Measurements from ENCODE around the gene TOR1A. TPM values are rescaled to one million over a fixed set of nuclear protein-coding genes. Genes with fewer than 3 reads are reported as not detected.

TOR1A gene
- total RNA-seq, 1 experiment from 2014 or later: 36.3 TPM

GRCh38 chr9:129814432-129815223 is 9.3 kb downstream of the TOR1A start:
- TF ChIP-seq, protein P1, sequence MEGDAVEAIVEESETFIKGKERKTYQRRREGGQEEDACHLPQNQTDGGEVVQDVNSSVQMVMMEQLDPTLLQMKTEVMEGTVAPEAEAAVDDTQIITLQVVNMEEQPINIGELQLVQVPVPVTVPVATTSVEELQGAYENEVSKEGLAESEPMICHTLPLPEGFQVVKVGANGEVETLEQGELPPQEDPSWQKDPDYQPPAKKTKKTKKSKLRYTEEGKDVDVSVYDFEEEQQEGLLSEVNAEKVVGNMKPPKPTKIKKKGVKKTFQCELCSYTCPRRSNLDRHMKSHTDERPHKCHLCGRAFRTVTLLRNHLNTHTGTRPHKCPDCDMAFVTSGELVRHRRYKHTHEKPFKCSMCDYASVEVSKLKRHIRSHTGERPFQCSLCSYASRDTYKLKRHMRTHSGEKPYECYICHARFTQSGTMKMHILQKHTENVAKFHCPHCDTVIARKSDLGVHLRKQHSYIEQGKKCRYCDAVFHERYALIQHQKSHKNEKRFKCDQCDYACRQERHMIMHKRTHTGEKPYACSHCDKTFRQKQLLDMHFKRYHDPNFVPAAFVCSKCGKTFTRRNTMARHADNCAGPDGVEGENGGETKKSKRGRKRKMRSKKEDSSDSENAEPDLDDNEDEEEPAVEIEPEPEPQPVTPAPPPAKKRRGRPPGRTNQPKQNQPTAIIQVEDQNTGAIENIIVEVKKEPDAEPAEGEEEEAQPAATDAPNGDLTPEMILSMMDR (IDR thresholded peaks at IDR 0.05; ENCODE audit: unreplicated experiment): no peak
- Mint-ChIP-seq H3K4me3 (ENCODE audit: low read depth, unreplicated experiment) (no peak overlapping the region), H3K9me3 (ENCODE audit: low read depth, unreplicated experiment) (no peaks in the 10 kb centered on the region), H3K36me3 (ENCODE audit: insufficient read depth, unreplicated experiment) (peaks cover 31% of the 10 kb centered on the region), H3K4me1 (ENCODE audit: low read depth, unreplicated experiment) (no peaks in the 10 kb centered on the region), H3K27me3 (ENCODE audit: unreplicated experiment) (no peaks in the 10 kb centered on the region), H3K27ac (ENCODE audit: unreplicated experiment) (no peak overlapping the region)
- no TSS peak for BruUV-seq (replicated peaks)
- no peak for DNase-seq
- intact Hi-C loops (cut with micrococcal nuclease; ENCODE audit: unreplicated experiment): no loop called here
- CTCF ChIA-PET: no interaction called here

DNA sequence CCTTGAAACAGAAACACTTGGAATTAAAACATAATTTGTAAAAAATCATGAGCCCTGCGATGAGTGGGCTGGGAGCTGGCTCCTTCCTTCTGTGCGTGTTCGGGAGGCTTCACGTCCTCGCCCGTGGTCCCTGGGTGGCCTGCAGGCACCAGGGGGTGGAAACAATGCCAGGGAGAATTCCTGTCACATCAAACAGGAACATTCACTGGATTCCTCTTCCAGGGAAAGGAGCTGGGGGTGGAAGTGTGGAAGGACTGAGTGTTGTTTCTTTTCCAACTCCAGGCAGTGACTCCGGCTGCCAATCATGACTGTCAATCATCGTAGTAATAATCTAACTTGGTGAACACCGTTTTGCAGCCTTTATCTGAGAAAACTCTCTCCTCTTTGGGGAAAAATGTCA is 10.3 kb downstream of the TOR1A start:
- BruUV-seq (replicated peaks): TSS peak; percentile 52
- H3K27me3 Mint-ChIP-seq (ENCODE audit: unreplicated experiment): no peaks in the 10 kb centered on the region
- CTCF ChIA-PET: no interaction called here
- peaks cover 24% of the 10 kb centered on the region for H3K36me3 Mint-ChIP-seq (ENCODE audit: insufficient read depth, unreplicated experiment)
- no peak overlapping the region for H3K4me3 Mint-ChIP-seq (ENCODE audit: low read depth, unreplicated experiment)
- no peaks in the 10 kb centered on the region for H3K9me3 Mint-ChIP-seq (ENCODE audit: low read depth, unreplicated experiment)
- intact Hi-C loops (cut with micrococcal nuclease; ENCODE audit: unreplicated experiment): no loop called here
- TF ChIP-seq, protein P1 (IDR thresholded peaks at IDR 0.05; ENCODE audit: unreplicated experiment): no peak
- no peak for DNase-seq
- H3K4me1 Mint-ChIP-seq (ENCODE audit: low read depth, unreplicated experiment): no peaks in the 10 kb centered on the region
- no peak overlapping the region for H3K27ac Mint-ChIP-seq (ENCODE audit: unreplicated experiment)

DNA sequence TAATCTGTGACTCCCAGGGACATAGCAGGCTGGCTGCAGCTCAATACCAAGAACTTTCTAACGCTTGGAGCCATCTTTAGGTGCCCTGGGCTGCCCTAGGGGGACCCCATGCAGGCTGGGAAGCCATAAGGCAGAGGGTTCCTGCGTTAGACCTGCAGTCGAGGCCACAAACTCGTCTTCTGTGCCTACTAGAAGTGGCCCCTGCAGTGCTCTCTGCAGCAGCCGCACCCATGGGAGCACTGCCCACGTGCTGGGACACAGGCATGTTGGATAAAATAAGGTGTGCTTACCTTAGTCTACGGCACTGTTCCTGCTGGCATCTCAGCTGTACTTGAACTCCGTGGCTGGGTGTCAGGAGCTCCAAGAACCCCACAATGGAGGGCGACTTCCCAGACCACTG is 11.6 kb downstream of the TOR1A start:
- Mint-ChIP-seq H3K27ac (ENCODE audit: unreplicated experiment) (no peak overlapping the region), H3K27me3 (ENCODE audit: unreplicated experiment) (no peaks in the 10 kb centered on the region), H3K9me3 (ENCODE audit: low read depth, unreplicated experiment) (no peaks in the 10 kb centered on the region), H3K4me3 (ENCODE audit: low read depth, unreplicated experiment) (no peak overlapping the region), H3K36me3 (ENCODE audit: insufficient read depth, unreplicated experiment) (peaks cover 26% of the 10 kb centered on the region), H3K4me1 (ENCODE audit: low read depth, unreplicated experiment) (no peaks in the 10 kb centered on the region)
- DNase-seq: no peak
- intact Hi-C loops (cut with micrococcal nuclease; ENCODE audit: unreplicated experiment): no loop called here
- CTCF ChIA-PET: no interaction called here
- TF ChIP-seq, protein P1 (IDR thresholded peaks at IDR 0.05; ENCODE audit: unreplicated experiment): no peak
- no TSS peak for BruUV-seq (replicated peaks)

DNA sequence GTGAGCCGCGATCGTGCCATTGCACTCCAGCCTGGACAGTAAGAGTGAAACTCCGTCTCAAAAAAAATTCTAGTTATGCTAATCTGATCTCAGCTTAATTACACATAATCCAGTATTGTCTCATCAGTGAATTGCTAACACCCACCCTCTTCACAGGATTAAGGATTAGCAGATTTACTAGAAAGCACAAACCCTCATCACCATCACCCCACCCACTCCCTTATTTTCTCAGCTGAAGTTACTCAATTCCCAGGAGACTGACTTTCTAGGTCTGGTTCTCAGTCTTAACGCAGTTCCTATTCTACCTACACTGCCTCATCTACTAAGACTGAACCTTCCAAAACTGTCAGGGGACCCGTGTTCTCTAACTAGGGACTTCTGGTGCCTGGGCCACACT is 12.0 kb downstream of the TOR1A start:
- intact Hi-C loops (cut with micrococcal nuclease; ENCODE audit: unreplicated experiment): no loop called here
- no peak for DNase-seq
- H3K27me3 Mint-ChIP-seq (ENCODE audit: unreplicated experiment): no peaks in the 10 kb centered on the region
- TF ChIP-seq, protein P1 (IDR thresholded peaks at IDR 0.05; ENCODE audit: unreplicated experiment): no peak
- H3K4me3 Mint-ChIP-seq (ENCODE audit: low read depth, unreplicated experiment): no peak overlapping the region
- BruUV-seq (replicated peaks): no TSS peak
- CTCF ChIA-PET: no interaction called here
- peaks cover 30% of the 10 kb centered on the region for H3K36me3 Mint-ChIP-seq (ENCODE audit: insufficient read depth, unreplicated experiment)
- no peaks in the 10 kb centered on the region for H3K4me1 Mint-ChIP-seq (ENCODE audit: low read depth, unreplicated experiment)
- H3K9me3 Mint-ChIP-seq (ENCODE audit: low read depth, unreplicated experiment): no peaks in the 10 kb centered on the region
- H3K27ac Mint-ChIP-seq (ENCODE audit: unreplicated experiment): no peak overlapping the region

All from Calu3 (cell line).